Measurements from ENCODE around the gene RANBP17. TPM values are rescaled to one million over a fixed set of nuclear protein-coding genes. Genes with fewer than 3 reads are reported as not detected.
"Not testable (repeated sequence)": the region's sequence is repeated elsewhere in the genome, so short reads cannot be mapped to it uniquely, and the experiment has no call there.

RANBP17 gene
- total RNA-seq, 1 donor from 2014 or later = 6.8 TPM

DNA sequence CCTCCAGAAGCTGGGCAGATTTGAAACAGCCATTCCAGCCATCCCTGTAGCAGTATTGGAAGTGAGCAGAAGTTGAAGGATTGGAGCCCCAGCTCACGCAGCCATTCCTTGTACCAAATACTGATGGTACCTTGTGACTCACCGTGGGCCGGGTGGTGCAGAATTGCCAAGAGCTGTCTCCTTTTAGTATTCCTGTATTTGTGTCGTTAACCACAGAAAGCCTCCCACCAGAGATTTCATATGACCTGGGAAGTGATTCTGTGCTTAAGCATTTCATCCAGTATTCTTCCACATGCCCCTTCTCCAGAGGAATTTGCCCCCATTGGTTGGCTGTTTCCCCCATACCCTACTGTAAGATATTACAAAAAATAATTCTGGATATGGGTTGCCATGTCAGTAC is 429.6 kb downstream of the RANBP17 start:
- Histone ChIP-seq H3K36me3 (ENCODE audit: control insufficient read depth, insufficient read depth, low read length) (no peaks in the 10 kb centered on the region), H3K4me3 (ENCODE audit: low read depth, low read length) (no peak overlapping the region), H3K27me3 (ENCODE audit: control insufficient read depth, insufficient read depth, low read length) (no peaks in the 10 kb centered on the region)
- no peak for FAIRE-seq
- TF ChIP-seq, protein P1, sequence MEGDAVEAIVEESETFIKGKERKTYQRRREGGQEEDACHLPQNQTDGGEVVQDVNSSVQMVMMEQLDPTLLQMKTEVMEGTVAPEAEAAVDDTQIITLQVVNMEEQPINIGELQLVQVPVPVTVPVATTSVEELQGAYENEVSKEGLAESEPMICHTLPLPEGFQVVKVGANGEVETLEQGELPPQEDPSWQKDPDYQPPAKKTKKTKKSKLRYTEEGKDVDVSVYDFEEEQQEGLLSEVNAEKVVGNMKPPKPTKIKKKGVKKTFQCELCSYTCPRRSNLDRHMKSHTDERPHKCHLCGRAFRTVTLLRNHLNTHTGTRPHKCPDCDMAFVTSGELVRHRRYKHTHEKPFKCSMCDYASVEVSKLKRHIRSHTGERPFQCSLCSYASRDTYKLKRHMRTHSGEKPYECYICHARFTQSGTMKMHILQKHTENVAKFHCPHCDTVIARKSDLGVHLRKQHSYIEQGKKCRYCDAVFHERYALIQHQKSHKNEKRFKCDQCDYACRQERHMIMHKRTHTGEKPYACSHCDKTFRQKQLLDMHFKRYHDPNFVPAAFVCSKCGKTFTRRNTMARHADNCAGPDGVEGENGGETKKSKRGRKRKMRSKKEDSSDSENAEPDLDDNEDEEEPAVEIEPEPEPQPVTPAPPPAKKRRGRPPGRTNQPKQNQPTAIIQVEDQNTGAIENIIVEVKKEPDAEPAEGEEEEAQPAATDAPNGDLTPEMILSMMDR (IDR thresholded peaks at IDR 0.05; ENCODE audit: insufficient read depth, low read length, severe bottlenecking) = no peak
- DNase-seq (ENCODE audit: low read depth) = no peak

DNA sequence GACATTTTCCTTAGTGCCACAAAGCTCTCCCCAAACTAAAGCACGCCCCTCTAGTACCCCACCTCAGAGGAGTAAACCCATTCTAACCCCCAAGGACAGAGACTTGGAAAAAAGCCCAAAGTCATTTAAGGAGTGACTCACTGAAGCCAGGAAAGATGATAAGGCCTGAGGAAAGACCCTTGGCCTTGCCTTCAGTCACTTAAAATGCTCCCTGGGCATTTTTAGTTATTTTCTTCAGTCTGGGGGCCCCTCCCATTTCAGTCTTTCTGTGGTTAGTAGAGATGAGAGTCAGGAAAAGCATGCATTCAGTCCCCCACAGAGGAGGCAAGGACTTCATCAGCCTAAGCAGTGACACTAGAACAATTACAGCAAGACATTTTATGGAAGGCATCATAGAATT is 433.5 kb downstream of the RANBP17 start:
- Histone ChIP-seq H3K27me3 (ENCODE audit: control insufficient read depth, insufficient read depth, low read length) (no peaks in the 10 kb centered on the region), H3K4me3 (ENCODE audit: low read depth, low read length) (no peak overlapping the region), H3K36me3 (ENCODE audit: control insufficient read depth, insufficient read depth, low read length) (no peaks in the 10 kb centered on the region)
- TF ChIP-seq, protein P1 (IDR thresholded peaks at IDR 0.05; ENCODE audit: insufficient read depth, low read length, severe bottlenecking) = no peak
- FAIRE-seq (no peak), DNase-seq (ENCODE audit: low read depth) (no peak)

DNA sequence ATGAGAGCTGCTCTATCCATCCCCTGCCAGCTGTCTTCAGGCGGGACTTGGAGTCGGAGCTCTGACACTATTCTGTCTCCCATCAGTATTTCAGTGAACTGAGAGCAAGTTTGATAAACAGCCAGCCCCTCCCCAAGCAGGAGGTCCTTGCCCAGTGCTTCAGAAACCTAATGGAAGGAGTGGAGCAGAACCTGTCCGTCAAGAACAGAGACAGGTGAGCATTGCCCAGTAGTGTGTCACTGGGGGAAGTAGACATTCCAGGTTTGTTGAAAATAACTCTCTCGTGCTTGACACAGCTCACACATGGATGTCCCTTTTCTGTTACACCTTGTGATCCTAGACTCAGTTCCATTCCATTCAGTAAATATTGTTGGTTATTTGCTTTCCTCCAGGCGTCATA is 434.0 kb downstream of the RANBP17 start:
- TF ChIP-seq, protein P1 (IDR thresholded peaks at IDR 0.05; ENCODE audit: insufficient read depth, low read length, severe bottlenecking) = no peak
- H3K4me3 ChIP-seq (ENCODE audit: low read depth, low read length) = no peak overlapping the region
- no peaks in the 10 kb centered on the region for H3K27me3 ChIP-seq (ENCODE audit: control insufficient read depth, insufficient read depth, low read length)
- FAIRE-seq = no peak
- DNase-seq (ENCODE audit: low read depth) = peak; percentile 24
- no peaks in the 10 kb centered on the region for H3K36me3 ChIP-seq (ENCODE audit: control insufficient read depth, insufficient read depth, low read length)

DNA sequence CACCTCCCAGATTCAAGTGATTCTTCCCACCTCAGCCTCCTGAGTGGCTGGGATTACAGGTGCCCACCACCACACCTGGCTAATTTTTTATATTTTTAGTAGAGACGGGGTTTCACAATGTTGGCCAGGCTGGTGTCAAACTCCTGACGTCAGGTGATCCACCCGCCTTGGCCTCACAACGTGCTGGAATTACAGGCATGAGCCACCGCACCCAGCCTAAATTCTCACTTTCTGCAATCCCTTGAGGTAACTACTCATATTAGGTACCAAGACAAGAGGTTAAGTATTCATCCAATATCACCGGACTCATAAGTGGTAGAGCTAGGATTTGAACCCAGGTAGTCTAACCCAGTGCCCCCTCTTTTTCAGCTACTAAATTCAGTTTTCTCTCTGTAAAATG is 436.1 kb downstream of the RANBP17 start:
- H3K4me3 ChIP-seq (ENCODE audit: low read depth, low read length); H3K27me3 ChIP-seq (ENCODE audit: control insufficient read depth, insufficient read depth, low read length); H3K36me3 ChIP-seq (ENCODE audit: control insufficient read depth, insufficient read depth, low read length); DNase-seq (ENCODE audit: low read depth); FAIRE-seq: not testable (repeated sequence)

DNA sequence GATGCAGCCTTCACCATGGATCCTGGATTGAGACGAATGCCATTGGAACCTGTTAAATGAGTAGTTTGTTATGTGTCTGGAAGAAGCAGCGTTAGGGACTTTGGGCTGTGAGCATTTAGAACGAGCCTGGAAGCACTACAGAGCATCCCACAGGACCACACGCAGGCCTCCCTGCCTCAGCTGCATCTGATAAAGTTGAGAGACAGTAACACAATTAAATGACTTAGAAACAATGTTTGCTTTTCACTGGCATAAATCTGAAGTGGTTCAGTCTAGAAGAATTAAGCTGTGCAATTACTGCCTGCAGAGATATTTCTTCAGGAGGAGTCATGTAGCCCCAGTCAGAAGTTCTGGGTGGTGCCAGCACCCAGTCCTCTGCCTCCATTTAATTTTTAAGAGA is 437.4 kb downstream of the RANBP17 start:
- TF ChIP-seq, protein P1 (IDR thresholded peaks at IDR 0.05; ENCODE audit: insufficient read depth, low read length, severe bottlenecking) = no peak
- Histone ChIP-seq H3K4me3 (ENCODE audit: low read depth, low read length) (no peak overlapping the region), H3K27me3 (ENCODE audit: control insufficient read depth, insufficient read depth, low read length) (peaks cover 2% of the 10 kb centered on the region), H3K36me3 (ENCODE audit: control insufficient read depth, insufficient read depth, low read length) (no peaks in the 10 kb centered on the region)
- FAIRE-seq (no peak), DNase-seq (ENCODE audit: low read depth) (no peak)

DNA sequence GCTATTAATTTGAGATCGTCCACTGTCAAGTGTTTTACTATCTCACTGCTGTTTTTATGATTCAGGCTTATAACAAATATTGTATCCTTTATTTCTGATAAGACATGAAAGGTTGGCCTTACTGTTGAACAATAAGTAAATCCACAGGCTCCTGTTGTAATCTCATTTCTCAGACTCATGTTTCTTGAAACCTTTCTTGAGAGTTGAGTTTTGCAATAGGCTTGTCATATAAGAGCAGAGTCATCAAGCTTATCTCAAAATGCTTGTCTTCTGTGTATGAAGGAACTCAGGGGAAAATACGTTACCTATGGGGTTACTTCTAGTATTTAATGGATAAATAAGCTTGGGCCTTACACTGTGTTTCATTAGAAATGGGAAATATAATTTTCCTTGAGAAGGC is 438.0 kb downstream of the RANBP17 start:
- DNase-seq (ENCODE audit: low read depth) (peak; percentile 24), FAIRE-seq (no peak)
- Histone ChIP-seq H3K4me3 (ENCODE audit: low read depth, low read length) (no peak overlapping the region), H3K27me3 (ENCODE audit: control insufficient read depth, insufficient read depth, low read length) (peaks cover 6% of the 10 kb centered on the region), H3K36me3 (ENCODE audit: control insufficient read depth, insufficient read depth, low read length) (no peaks in the 10 kb centered on the region)
- TF ChIP-seq, protein P1 (IDR thresholded peaks at IDR 0.05; ENCODE audit: insufficient read depth, low read length, severe bottlenecking) = no peak
